GM18951 (cell line): ENCODE results near the gene ATP9A.
"Not testable (repeated sequence)": the region's sequence is repeated elsewhere in the genome, so short reads cannot be mapped to it uniquely, and the experiment has no call there.

Experiments
- POLR2A ChIP-seq: IDR thresholded peaks from 4 replicates; pipeline ENCODE4 v1.6.1; 2011; ENCODE audit warnings: mild to moderate bottlenecking; ENCODE audit not compliant: insufficient read length, insufficient read depth; ENCODE audit errors: extremely low read depth
- in situ Hi-C: fragments of 300-500 bp; cut with MboI; formaldehyde crosslinking; loops from one replicate; pipeline ENCODE4 v1.12.0; 2022; ENCODE audit warnings: low sequenced_read_pairs, mixed read lengths, inconsistent platforms; ENCODE audit not compliant: unreplicated experiment

The ATP9A gene

DNA sequence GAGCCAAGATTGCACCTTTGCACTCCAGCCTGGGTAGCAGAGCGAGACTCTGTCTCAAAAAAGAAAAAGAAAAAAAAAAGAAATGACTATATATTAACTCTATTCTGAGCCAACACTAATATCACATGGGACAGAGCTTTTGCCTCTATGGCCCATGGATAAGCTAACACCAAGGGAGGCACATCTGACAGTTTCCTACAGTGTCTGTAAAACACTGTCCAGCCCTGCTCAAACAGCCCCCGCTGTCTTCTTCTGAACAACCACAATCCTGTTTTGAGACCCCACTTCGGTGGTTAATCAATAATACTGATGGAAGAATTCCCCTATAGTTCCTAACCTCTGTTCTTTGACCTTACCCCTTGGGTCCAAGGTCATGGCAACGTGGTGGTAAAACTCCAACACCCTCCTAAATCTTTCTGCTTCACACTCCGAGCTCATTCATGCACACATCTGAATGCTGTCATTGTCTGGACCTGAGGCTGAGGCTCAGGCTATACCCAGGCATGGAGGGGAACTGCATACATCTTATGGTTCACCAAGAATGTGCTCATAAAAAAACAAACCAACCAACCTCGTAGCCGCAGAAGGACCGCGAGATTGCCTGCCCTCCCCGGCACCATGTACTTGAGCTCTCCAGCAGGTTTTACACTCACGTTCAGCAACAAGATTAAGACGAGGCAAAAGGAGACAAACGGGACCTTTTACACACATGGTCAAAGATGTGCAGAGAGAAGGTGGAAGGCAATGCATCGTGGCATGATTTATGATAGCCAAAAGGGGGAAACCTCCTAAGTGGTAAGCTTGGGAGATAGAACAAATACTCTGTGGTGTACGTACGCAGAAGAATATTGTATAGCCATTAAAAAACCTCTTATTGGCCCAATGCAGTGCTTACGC lies 120.3 kb downstream of the ATP9A start:
- TF ChIP-seq POLR2A: no peak
- in situ Hi-C loops: no loop called here

DNA sequence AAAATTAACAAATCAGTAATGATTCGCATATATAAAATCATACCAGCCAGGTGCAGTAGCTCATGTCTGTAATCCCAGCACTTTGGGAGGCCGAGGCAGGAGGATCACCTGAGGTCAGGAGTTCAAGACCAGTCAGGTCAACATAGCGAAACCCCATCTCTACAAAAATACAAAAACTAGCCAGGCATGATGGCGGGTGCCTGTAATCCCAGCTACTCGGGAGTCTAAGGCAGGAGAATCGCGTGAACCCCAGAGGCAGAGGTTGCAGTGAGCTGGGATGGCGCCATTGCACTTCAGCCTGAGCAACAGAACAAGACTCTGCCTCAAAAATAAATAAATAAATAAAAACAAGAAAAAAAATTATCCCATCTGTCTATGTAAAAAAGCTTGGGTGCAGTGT lies 124.4 kb downstream of the ATP9A start:
- in situ Hi-C loops: not testable (repeated sequence)

- TF ChIP-seq POLR2A: no peak
- in situ Hi-C loops: no loop called here
These were observed 124.8 kb downstream of the ATP9A start for GRCh38 chr20:51643390-51643789.

DNA sequence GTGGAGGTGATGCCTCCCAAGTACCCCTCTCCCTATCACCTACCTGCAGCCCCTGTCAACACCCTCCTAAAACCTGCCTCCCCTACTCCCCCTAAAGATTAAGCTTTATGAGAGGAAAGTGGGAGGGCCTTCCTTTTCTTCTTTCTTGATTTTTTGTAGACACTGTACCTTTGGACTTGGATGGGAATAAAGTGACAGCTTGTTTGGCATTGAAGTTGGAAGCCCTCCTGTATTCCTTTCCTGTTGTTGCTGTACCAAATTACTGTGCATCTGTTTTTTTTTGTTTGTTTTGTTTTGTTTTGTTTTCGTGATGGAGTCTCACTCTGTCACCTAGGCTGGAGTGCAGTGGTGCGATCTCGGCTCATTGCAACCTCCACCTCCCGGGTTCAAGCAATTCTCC lies 126.3 kb downstream of the ATP9A start:
- in situ Hi-C loops: no loop called here
- no peak for TF ChIP-seq POLR2A

DNA sequence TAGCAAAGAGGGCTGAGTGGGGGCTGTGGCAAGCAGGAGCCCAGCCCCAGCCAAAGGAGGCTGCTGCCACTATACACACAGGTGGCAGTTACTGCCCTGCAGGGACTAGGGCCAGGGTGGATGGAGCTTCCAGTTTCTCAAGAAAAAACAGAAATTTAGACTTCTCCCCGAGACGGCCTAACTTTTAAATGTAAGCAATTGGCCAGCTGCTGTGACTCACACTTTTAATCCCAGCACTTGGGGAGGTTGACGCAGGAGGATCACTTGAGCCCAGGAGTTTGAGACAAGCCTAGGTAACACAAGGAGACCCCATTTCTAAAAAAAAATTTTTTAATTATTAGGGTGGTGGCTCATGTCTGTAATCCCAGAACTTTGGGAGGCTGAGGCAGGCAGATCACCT lies 127.4 kb downstream of the ATP9A start:
- in situ Hi-C loops: no loop called here
- no peak for TF ChIP-seq POLR2A

- in situ Hi-C loops: no loop called here
- TF ChIP-seq POLR2A: no peak
These were observed 128.9 kb downstream of the ATP9A start for GRCh38 chr20:51639206-51639832.

DNA sequence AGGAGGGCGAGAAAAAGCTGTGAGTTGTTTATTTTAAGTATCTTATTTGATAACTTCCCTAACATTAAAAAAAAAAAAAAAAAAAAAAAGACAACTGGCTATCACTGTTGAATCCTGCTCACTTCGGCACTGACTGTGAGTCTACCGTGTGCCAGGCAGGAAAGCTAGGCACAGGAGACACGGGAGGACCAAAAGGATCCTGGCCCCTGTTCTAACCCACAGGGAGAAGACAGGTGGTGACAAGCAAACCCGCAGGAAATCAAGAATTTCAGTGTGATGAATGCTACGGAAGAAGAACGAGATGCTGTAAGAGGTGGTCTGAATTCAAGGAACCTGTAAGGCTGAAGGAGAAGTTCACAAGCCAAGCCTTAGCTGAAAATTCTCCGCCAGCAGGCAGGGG lies 130.9 kb downstream of the ATP9A start:
- no peak for TF ChIP-seq POLR2A
- in situ Hi-C loops: no loop called here

DNA sequence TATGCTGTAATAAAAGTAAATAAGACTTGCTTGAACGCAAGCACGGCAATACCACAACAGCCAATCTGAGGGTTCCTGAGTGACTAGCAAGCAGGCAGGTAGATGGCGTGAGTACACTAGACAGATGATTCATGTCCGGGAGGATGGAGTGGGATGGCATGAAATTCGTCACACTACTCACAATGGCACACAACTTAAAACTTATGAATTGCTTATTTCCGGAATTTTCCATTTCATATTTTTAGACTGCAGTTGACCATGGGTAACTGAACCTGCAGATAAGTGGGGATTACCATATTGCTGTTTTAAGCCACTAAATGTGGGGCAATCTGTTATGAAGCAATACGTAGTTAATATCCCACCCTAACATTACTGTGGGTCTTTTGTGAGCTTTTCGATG lies 132.1 kb downstream of the ATP9A start:
- in situ Hi-C loops: no loop called here
- no peak for TF ChIP-seq POLR2A

GRCh38 chr20:51635680-51636079 lies 132.5 kb downstream of the ATP9A start:
- in situ Hi-C loops: no loop called here

GRCh38 chr20:51634877-51635276 lies 133.3 kb downstream of the ATP9A start:
- in situ Hi-C loops: no loop called here
- no peak for TF ChIP-seq POLR2A

More at GRCh38 chr20:51635680-51636079, 132.5 kb downstream of the ATP9A start:
- no peak for TF ChIP-seq POLR2A

- no peak for TF ChIP-seq POLR2A
- in situ Hi-C loops: no loop called here
These were observed 133.9 kb downstream of the ATP9A start for GRCh38 chr20:51634257-51634656.

GRCh38 chr20:51633430-51633829 lies 134.8 kb downstream of the ATP9A start:
- no peak for TF ChIP-seq POLR2A
- in situ Hi-C loops: no loop called here

DNA sequence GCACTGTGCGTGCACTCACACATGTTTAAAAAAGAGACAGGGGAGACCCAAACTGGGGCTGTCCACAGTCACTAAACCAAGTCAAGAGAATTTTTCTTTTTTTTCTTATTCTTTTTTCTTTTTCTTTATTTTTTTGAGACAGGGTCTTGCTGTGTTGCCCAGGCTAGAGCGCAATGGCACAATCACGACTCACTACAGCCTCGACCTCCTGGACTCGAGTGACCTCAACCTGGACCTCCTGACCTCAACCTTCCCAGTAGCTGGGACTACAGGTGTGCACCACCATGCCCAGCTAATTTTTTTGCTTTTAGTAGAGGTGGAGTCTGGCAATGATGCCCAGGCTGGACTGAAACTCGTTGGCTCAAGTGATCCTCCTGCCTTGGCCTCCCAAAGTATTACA lies 136.2 kb downstream of the ATP9A start:
- TF ChIP-seq POLR2A: no peak
- in situ Hi-C loops: no loop called here
